ENCODE data around the gene FER. TPM values are rescaled to one million over a fixed set of nuclear protein-coding genes. Genes with fewer than 3 reads are reported as not detected.

FER gene
- total RNA-seq, 1 experiment from 2014 or later: 19.4 TPM

DNA sequence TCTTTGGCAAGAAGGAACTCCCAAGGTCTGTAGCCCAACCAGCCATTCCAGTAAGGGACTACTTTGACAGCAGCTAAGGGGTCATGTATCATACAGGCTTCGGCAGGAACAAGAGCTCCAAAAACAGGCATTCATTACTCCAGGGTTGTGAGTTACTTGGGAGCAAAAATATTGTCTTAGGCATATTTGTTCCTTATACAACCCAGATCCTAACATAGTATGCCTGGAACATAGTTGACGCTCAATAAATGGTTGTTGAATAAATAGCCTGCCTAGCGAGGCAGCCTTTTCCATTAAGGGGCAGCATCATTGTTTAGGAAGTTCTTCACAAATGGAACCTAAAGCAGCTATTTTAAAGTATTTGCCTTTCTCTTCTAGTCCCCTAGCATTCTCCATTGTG is 35.8 kb upstream of the FER start:
- DNase-seq (no peak), ATAC-seq (no peak)
- H3K27me3 ChIP-seq (ENCODE audit: low read length): no peaks in the 10 kb centered on the region
- POLR2A ChIA-PET (ENCODE audit: unreplicated experiment): no interaction called here
- no peak overlapping the region for H3K27ac ChIP-seq (ENCODE audit: low read length)
- no peaks in the 10 kb centered on the region for H3K4me1 ChIP-seq (ENCODE audit: insufficient read depth, low read length)
- CTCF ChIA-PET: no interaction called here
- intact Hi-C loops (cut with micrococcal nuclease): no loop called here
- no peaks in the 10 kb centered on the region for H3F3A ChIP-seq (ENCODE audit: low read length, unreplicated experiment)
- H3K9me2 ChIP-seq (replicated peaks; ENCODE audit: low read length): no peaks in the 10 kb centered on the region
- H3K9ac ChIP-seq (ENCODE audit: low read length): no peak overlapping the region
- no peak overlapping the region for H3K4me3 ChIP-seq (ENCODE audit: low read length)
- H3K79me2 ChIP-seq (ENCODE audit: low read length): no peaks in the 10 kb centered on the region
- H3K9me3 ChIP-seq (ENCODE audit: low read length): no peaks in the 10 kb centered on the region
- H4K20me1 ChIP-seq (ENCODE audit: low read length): no peaks in the 10 kb centered on the region
- H2AFZ ChIP-seq (ENCODE audit: low read length): no peak overlapping the region
- BruUV-seq (replicated peaks): no TSS peak
- H3K4me2 ChIP-seq (ENCODE audit: low read length): no peak overlapping the region
- TF ChIP-seq EZH2 (IDR thresholded peaks at IDR 0.05; ENCODE audit: low read length, unreplicated experiment): no peak
- TF ChIP-seq, protein P1, sequence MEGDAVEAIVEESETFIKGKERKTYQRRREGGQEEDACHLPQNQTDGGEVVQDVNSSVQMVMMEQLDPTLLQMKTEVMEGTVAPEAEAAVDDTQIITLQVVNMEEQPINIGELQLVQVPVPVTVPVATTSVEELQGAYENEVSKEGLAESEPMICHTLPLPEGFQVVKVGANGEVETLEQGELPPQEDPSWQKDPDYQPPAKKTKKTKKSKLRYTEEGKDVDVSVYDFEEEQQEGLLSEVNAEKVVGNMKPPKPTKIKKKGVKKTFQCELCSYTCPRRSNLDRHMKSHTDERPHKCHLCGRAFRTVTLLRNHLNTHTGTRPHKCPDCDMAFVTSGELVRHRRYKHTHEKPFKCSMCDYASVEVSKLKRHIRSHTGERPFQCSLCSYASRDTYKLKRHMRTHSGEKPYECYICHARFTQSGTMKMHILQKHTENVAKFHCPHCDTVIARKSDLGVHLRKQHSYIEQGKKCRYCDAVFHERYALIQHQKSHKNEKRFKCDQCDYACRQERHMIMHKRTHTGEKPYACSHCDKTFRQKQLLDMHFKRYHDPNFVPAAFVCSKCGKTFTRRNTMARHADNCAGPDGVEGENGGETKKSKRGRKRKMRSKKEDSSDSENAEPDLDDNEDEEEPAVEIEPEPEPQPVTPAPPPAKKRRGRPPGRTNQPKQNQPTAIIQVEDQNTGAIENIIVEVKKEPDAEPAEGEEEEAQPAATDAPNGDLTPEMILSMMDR (conservative IDR thresholded peaks at IDR 0.05; ENCODE audit: low read depth, low read length): no peak
- TF ChIP-seq EZH2phosphoT487 (IDR thresholded peaks at IDR 0.05; ENCODE audit: borderline replicate concordance, low read length): no peak
- H3K36me3 ChIP-seq (ENCODE audit: low read depth, low read length): no peaks in the 10 kb centered on the region

DNA sequence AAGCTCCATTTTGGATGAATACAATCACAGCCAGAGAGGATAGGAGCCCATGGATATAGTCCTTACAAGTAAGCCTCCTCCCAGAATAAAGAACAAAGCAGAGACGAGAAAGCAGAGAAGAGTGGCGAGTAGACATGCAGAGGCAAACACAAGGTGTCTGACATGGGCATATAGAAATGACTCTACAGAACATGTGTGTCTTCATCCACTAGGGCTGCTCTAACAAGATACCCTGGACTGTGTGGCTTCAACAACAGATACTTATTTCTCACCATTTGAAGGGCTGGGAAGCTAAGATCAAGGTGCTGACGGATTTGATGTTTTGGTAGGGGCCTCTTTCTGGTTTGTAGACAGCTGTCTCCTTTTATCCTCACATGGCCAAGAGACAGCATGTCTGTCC is 32.3 kb upstream of the FER start:
- H3K4me3 ChIP-seq (ENCODE audit: low read length): no peak overlapping the region
- ChIA-PET CTCF (no interaction called here), POLR2A (ENCODE audit: unreplicated experiment) (no interaction called here)
- no TSS peak for BruUV-seq (replicated peaks)
- no peak overlapping the region for H3K4me2 ChIP-seq (ENCODE audit: low read length)
- H3F3A ChIP-seq (ENCODE audit: low read length, unreplicated experiment): no peaks in the 10 kb centered on the region
- DNase-seq: no peak
- H3K27ac ChIP-seq (ENCODE audit: low read length): no peak overlapping the region
- no peaks in the 10 kb centered on the region for H3K9me2 ChIP-seq (replicated peaks; ENCODE audit: low read length)
- no peaks in the 10 kb centered on the region for H3K9me3 ChIP-seq (ENCODE audit: low read length)
- TF ChIP-seq, protein P1 (conservative IDR thresholded peaks at IDR 0.05; ENCODE audit: low read depth, low read length): no peak
- TF ChIP-seq EZH2 (IDR thresholded peaks at IDR 0.05; ENCODE audit: low read length, unreplicated experiment): no peak
- no peak for TF ChIP-seq EZH2phosphoT487 (IDR thresholded peaks at IDR 0.05; ENCODE audit: borderline replicate concordance, low read length)
- H3K9ac ChIP-seq (ENCODE audit: low read length): no peak overlapping the region
- H3K27me3 ChIP-seq (ENCODE audit: low read length): no peaks in the 10 kb centered on the region
- no peaks in the 10 kb centered on the region for H3K79me2 ChIP-seq (ENCODE audit: low read length)
- no peaks in the 10 kb centered on the region for H3K4me1 ChIP-seq (ENCODE audit: insufficient read depth, low read length)
- H3K36me3 ChIP-seq (ENCODE audit: low read depth, low read length): no peaks in the 10 kb centered on the region
- intact Hi-C loops (cut with micrococcal nuclease): no loop called here
- no peak overlapping the region for H2AFZ ChIP-seq (ENCODE audit: low read length)
- no peak for ATAC-seq
- H4K20me1 ChIP-seq (ENCODE audit: low read length): no peaks in the 10 kb centered on the region

DNA sequence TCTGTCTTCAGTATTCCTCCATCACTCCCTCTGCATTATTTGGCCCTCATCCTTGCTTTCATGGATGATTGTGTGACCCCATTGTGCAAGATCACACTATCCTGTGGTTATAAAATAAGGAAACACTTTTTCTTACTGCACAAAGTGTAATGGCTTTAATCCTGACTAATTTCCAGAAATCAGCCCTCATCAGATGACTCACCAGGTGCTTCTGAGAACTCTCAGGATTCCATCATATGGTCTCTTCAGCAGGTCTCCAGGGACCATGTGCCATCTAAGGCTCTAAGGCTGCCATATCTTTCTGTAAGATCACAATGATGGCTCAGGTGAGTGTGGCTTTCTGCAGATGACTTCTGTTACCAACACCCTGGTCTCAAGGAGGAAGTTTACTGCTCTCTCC is 27.3 kb upstream of the FER start:
- ATAC-seq: no peak
- DNase-seq: peak; percentile 3
- Histone ChIP-seq H3K4me3 (ENCODE audit: low read length) (no peak overlapping the region), H3K9ac (ENCODE audit: low read length) (no peak overlapping the region), H3K36me3 (ENCODE audit: low read depth, low read length) (no peaks in the 10 kb centered on the region), H3K9me3 (ENCODE audit: low read length) (no peaks in the 10 kb centered on the region), H3K27me3 (ENCODE audit: low read length) (no peaks in the 10 kb centered on the region), H3K79me2 (ENCODE audit: low read length) (no peaks in the 10 kb centered on the region), H3F3A (ENCODE audit: low read length, unreplicated experiment) (no peaks in the 10 kb centered on the region), H4K20me1 (ENCODE audit: low read length) (no peaks in the 10 kb centered on the region), H3K4me2 (ENCODE audit: low read length) (no peak overlapping the region), H3K9me2 (replicated peaks; ENCODE audit: low read length) (no peaks in the 10 kb centered on the region), H3K4me1 (ENCODE audit: insufficient read depth, low read length) (no peaks in the 10 kb centered on the region), H2AFZ (ENCODE audit: low read length) (no peak overlapping the region), H3K27ac (ENCODE audit: low read length) (no peak overlapping the region)
- CTCF ChIA-PET: no interaction called here
- intact Hi-C loops (cut with micrococcal nuclease): no loop called here
- POLR2A ChIA-PET (ENCODE audit: unreplicated experiment): no interaction called here
- TF ChIP-seq EZH2phosphoT487 (IDR thresholded peaks at IDR 0.05; ENCODE audit: borderline replicate concordance, low read length) (no peak), EZH2 (IDR thresholded peaks at IDR 0.05; ENCODE audit: low read length, unreplicated experiment) (no peak)
- TF ChIP-seq, protein P1 (conservative IDR thresholded peaks at IDR 0.05; ENCODE audit: low read depth, low read length): no peak
- no TSS peak for BruUV-seq (replicated peaks)
